GM12892 (cell line): Measurements from ENCODE around the gene GALM.

ENCODE experiments used
- DNase-seq: peaks from one replicate; pipeline ENCODE4 v3.0.0; 2011; ENCODE audit not compliant: insufficient read length
- FAIRE-seq: peaks from 2 replicates; lab custom pipeline; 2011; peaks lifted over from hg19 to GRCh38; lab: Jason Lieb, UNC
- POLR2A ChIP-seq: IDR thresholded peaks from 2 replicates; pipeline ENCODE4 v1.6.1; 2011; ENCODE audit warnings: low read depth, low read length, control low read depth
- POLR2AphosphoS5 ChIP-seq: IDR thresholded peaks from 2 replicates; pipeline ENCODE4 v1.6.1; 2011; ENCODE audit warnings: low read depth, low read length, control low read depth
- TAF1 ChIP-seq: IDR thresholded peaks from 2 replicates; pipeline ENCODE4 v1.6.1; 2011; ENCODE audit warnings: low read depth, mild to moderate bottlenecking, control low read depth, low read length, borderline replicate concordance

GALM gene

GRCh38 chr2:38653715-38654527, 12.0 kb upstream of the GALM start:
- DNase-seq (no peak), FAIRE-seq (no peak)
- no peak for TF ChIP-seq TAF1
- TF ChIP-seq POLR2AphosphoS5 = no peak
- TF ChIP-seq POLR2A = no peak

GRCh38 chr2:38654528-38655381, 11.2 kb upstream of the GALM start:
- FAIRE-seq (no peak), DNase-seq (no peak)
- TF ChIP-seq POLR2A (no peak), TAF1 (no peak), POLR2AphosphoS5 (no peak)

- DNase-seq = no peak
- FAIRE-seq = no peak
- TF ChIP-seq POLR2AphosphoS5 (no peak), TAF1 (no peak), POLR2A (no peak)
Observed at GRCh38 chr2:38655441-38655840, 10.5 kb upstream of the GALM start.

- DNase-seq (no peak), FAIRE-seq (no peak)
- no peak for TF ChIP-seq POLR2AphosphoS5
- TF ChIP-seq TAF1 = no peak
Observed at GRCh38 chr2:38656866-38657480, 8.9 kb upstream of the GALM start.

- no peak for DNase-seq
- TF ChIP-seq POLR2A = no peak
- no peak for TF ChIP-seq POLR2AphosphoS5
- TF ChIP-seq TAF1 = no peak
- no peak for FAIRE-seq
Observed at GRCh38 chr2:38658613-38659012, 7.3 kb upstream of the GALM start.

GRCh38 chr2:38659115-38659514, 6.8 kb upstream of the GALM start:
- FAIRE-seq (no peak), DNase-seq (no peak)
- TF ChIP-seq POLR2A (no peak), POLR2AphosphoS5 (no peak), TAF1 (no peak)

GRCh38 chr2:38660282-38660681, 5.6 kb upstream of the GALM start:
- TF ChIP-seq TAF1 (no peak), POLR2AphosphoS5 (no peak), POLR2A (no peak)
- DNase-seq (no peak), FAIRE-seq (no peak)

- DNase-seq (no peak), FAIRE-seq (no peak)
- TF ChIP-seq POLR2AphosphoS5 (no peak), TAF1 (no peak), POLR2A (no peak)
Observed at GRCh38 chr2:38661306-38661705, 4.6 kb upstream of the GALM start.

- FAIRE-seq (no peak), DNase-seq (no peak)
- TF ChIP-seq TAF1 (no peak), POLR2A (no peak), POLR2AphosphoS5 (no peak)
Observed at GRCh38 chr2:38666556-38666910, 619 bp downstream of the GALM start.

- DNase-seq = no peak
- TF ChIP-seq POLR2A (no peak), POLR2AphosphoS5 (no peak), TAF1 (no peak)
- no peak for FAIRE-seq
Observed at GRCh38 chr2:38668092-38668491, 2.2 kb downstream of the GALM start.

GRCh38 chr2:38668779-38669479, 3.0 kb downstream of the GALM start:
- FAIRE-seq = no peak
- TF ChIP-seq POLR2A (no peak), TAF1 (no peak), POLR2AphosphoS5 (no peak)
- DNase-seq = no peak
